AG04450 (cell line): ENCODE data around the gene NF1. TPM values are rescaled to one million over a fixed set of nuclear protein-coding genes. Genes with fewer than 3 reads are reported as not detected.
"Not testable (repeated sequence)": the region's sequence is repeated elsewhere in the genome, so short reads cannot be mapped to it uniquely, and the experiment has no call there.

ENCODE experiments used
- CTCF ChIA-PET: fragments of 300-600, 350-600 bp; formaldehyde crosslinking; extraction: SDS; loops from one replicate; lab custom pipeline; 2022; ENCODE audit warnings: antibody characterized with exemption, inconsistent platforms; lab: Charles Lee
- POLR2A ChIA-PET: fragments of 350-600 bp; formaldehyde crosslinking; extraction: SDS; loops from one replicate; lab custom pipeline; 2021; ENCODE audit warnings: antibody characterized with exemption, inconsistent platforms; lab: Yijun Ruan, JAX
- DNase-seq: peaks from one replicate; pipeline ENCODE4 v3.0.0-alpha.2; 2011; ENCODE audit warnings: low read depth, low spot score
- H3K27ac ChIP-seq: one replicate; pipeline ENCODE4 v1.5.1; 2012; ENCODE audit warnings: low read depth, low read length, control low read depth
- H3K27me3 ChIP-seq: one replicate; pipeline ENCODE4 v1.6.0; 2012; ENCODE audit warnings: low read length; ENCODE audit not compliant: control insufficient read depth, insufficient read depth
- H3K4me3 ChIP-seq: 2 replicates; pipeline ENCODE4 v1.5.1; 2011; ENCODE audit warnings: mild to moderate bottlenecking, low read depth, low read length, control low read depth
- H3K9me3 ChIP-seq: 2 replicates; pipeline ENCODE4 v1.5.1; 2012; ENCODE audit warnings: low read length; ENCODE audit not compliant: control insufficient read depth, insufficient read depth
- polyA minus RNA-seq: library from RNA; depleted of rRNA, polyadenylated mRNA; stranded (reverse); fragments of >200 nt; gene quantifications from 2 replicates; pipeline ENCODE4 v1.2.3, GENCODE V29; 2011; rRNA and poly(A)+ RNA removed
- polyA plus RNA-seq: library from polyadenylated mRNA; depleted of rRNA; stranded (reverse); fragments of >200 nt; gene quantifications from 2 replicates; pipeline ENCODE4 v1.2.3, GENCODE V29; 2011; rRNA removed
- TF ChIP-seq, protein P1 (sequence below): IDR thresholded peaks from 2 replicates; pipeline ENCODE4 v1.5.1; 2011; ENCODE audit warnings: low read depth, low read length, control low read depth, inconsistent platforms

The NF1 gene, protein sequence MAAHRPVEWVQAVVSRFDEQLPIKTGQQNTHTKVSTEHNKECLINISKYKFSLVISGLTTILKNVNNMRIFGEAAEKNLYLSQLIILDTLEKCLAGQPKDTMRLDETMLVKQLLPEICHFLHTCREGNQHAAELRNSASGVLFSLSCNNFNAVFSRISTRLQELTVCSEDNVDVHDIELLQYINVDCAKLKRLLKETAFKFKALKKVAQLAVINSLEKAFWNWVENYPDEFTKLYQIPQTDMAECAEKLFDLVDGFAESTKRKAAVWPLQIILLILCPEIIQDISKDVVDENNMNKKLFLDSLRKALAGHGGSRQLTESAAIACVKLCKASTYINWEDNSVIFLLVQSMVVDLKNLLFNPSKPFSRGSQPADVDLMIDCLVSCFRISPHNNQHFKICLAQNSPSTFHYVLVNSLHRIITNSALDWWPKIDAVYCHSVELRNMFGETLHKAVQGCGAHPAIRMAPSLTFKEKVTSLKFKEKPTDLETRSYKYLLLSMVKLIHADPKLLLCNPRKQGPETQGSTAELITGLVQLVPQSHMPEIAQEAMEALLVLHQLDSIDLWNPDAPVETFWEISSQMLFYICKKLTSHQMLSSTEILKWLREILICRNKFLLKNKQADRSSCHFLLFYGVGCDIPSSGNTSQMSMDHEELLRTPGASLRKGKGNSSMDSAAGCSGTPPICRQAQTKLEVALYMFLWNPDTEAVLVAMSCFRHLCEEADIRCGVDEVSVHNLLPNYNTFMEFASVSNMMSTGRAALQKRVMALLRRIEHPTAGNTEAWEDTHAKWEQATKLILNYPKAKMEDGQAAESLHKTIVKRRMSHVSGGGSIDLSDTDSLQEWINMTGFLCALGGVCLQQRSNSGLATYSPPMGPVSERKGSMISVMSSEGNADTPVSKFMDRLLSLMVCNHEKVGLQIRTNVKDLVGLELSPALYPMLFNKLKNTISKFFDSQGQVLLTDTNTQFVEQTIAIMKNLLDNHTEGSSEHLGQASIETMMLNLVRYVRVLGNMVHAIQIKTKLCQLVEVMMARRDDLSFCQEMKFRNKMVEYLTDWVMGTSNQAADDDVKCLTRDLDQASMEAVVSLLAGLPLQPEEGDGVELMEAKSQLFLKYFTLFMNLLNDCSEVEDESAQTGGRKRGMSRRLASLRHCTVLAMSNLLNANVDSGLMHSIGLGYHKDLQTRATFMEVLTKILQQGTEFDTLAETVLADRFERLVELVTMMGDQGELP (N-terminal part only)
- 45.5 and 60.5 TPM in 2 replicates for polyA plus RNA-seq
- 145 and 208 TPM in 2 replicates for polyA minus RNA-seq

DNA sequence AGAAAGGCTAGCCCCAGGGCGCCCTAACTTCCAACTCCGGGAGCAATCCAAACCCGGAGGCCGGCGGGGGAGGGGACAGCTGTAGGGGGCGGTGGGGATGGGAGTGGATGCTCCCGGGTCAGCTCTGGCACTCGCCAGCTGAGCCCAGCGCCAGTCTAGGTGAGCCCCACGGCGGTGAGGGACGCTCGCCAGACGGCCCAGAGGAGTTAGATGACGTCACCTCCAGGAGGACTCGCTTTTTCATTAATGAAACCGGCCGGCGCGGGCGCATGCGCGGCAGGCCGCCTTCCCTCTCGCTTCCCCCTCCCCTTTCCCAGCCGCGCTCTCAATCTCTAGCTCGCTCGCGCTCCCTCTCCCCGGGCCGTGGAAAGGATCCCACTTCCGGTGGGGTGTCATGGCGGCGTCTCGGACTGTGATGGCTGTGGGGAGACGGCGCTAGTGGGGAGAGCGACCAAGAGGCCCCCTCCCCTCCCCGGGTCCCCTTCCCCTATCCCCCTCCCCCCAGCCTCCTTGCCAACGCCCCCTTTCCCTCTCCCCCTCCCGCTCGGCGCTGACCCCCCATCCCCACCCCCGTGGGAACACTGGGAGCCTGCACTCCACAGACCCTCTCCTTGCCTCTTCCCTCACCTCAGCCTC, at the start of gene NF1:
NF1 (plus strand) TSS at position 378 of the 636 bp plus-strand sequence. CDS start 333 bp downstream, outside the sequence.
- Histone ChIP-seq H3K9me3 (no peaks in the 10 kb centered on the region; the same call in 1 of the 2 replicates), H3K4me3 (peak within 1 kb of the TSS; percentile 81), H3K27me3 (no peaks in the 10 kb centered on the region), H3K27ac (peak within 1 kb of the TSS; percentile 85)
- peak; percentile 86 for DNase-seq
- POLR2A ChIA-PET, result interaction anchor here (0.6 to 1.3 kb wide), 5 partner anchors 19 to 263 kb away, joined by 3 to 4 read pairs (median 3); partner anchors contain the start of gene ATAD5
- CTCF ChIA-PET, result no interaction called here
- TF ChIP-seq, protein P1, sequence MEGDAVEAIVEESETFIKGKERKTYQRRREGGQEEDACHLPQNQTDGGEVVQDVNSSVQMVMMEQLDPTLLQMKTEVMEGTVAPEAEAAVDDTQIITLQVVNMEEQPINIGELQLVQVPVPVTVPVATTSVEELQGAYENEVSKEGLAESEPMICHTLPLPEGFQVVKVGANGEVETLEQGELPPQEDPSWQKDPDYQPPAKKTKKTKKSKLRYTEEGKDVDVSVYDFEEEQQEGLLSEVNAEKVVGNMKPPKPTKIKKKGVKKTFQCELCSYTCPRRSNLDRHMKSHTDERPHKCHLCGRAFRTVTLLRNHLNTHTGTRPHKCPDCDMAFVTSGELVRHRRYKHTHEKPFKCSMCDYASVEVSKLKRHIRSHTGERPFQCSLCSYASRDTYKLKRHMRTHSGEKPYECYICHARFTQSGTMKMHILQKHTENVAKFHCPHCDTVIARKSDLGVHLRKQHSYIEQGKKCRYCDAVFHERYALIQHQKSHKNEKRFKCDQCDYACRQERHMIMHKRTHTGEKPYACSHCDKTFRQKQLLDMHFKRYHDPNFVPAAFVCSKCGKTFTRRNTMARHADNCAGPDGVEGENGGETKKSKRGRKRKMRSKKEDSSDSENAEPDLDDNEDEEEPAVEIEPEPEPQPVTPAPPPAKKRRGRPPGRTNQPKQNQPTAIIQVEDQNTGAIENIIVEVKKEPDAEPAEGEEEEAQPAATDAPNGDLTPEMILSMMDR, result no peak

DNA sequence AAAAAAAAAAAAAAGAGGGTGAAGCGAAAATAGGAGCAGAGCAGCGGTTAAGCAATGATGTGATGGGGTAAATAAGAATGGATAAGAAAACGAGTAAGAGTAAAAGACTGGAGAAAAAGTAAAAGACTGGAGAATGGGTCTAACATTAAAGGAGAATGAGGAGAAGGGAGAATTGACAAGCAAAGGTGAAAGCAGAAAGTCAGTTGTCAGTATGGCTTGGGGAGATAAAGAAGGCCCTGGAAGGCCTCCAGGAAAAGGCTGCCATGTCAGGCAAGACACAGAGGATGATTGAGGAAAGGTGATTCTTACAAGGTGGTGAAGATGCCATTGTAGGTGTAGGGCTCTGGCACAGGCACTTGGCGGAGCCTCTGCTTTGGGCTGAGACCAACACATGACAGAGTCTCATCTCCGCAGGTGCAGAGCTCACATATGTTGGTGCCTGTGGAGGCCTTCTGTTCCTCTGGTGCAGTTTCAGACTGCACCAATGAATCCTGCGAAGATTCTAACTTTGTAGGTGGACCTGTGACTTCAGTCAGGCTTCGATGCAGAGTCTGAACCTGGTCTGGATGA, 47.8 kb upstream of the NF1 start:
- H3K9me3 ChIP-seq, result peaks cover 16% of the 10 kb centered on the region
- H3K27ac ChIP-seq, DNase-seq, POLR2A ChIA-PET, H3K27me3 ChIP-seq, CTCF ChIA-PET, H3K4me3 ChIP-seq: not testable (repeated sequence)

DNA sequence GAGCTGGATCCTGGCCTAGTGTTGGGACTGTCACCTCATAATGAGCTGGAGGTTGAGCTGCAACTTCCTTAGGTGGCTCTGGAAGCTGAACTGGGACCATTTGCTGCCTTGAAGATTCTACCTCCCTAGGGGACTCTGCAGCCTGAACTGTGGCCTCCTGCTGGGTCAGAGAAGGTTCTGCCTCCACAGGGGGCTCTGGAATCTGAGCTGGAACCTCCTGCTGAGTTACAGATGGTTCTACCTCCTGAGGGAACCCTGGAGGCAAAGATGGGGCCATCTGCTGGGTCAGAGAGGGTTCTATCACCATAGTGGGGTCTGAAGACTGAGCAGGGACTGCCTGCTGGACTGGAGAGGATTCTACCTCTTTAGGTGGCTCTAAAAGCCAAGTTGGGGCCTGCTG, 46.6 kb upstream of the NF1 start:
- no peak for DNase-seq
- TF ChIP-seq, protein P1, result no peak
- ChIA-PET POLR2A (no interaction called here), CTCF (no interaction called here)
- Histone ChIP-seq H3K4me3 (no peak overlapping the region), H3K9me3 (peaks cover 16% of the 10 kb centered on the region), H3K27me3 (peaks cover 2% of the 10 kb centered on the region), H3K27ac (no peak overlapping the region)

DNA sequence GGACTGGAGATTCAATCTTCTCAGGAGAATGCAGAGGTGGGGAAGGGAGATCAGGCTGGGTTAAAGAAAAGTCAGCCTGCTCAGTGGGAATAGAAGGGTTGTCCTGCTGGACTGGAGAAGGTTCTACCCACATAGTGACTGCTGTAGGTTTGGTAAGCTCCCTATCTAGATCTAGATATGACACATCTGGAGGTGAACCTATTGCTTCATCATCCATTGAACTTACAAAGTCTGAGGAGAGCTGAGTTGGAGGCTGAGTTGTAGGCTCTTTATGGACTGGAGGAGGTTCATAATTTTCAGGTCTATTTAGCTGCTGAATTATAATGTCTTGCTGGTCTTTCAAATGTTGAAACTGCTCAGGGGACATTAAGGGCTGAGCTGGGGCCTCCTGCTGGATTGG, 46.0 kb upstream of the NF1 start:
- Histone ChIP-seq H3K4me3 (no peak overlapping the region), H3K27ac (no peak overlapping the region), H3K9me3 (peaks cover 16% of the 10 kb centered on the region), H3K27me3 (peaks cover 2% of the 10 kb centered on the region)
- ChIA-PET CTCF (interaction anchor here (0.7 kb wide), 1 partner anchor 477 kb away, joined by 3 read pairs; no protein-coding TSS in a partner anchor), POLR2A (no interaction called here)
- DNase-seq, result no peak
- TF ChIP-seq, protein P1, result no peak
